PFSK-1 (cell line): ENCODE data around the gene MED12.

Source experiments
- SIN3A ChIP-seq: IDR thresholded peaks from 2 replicates; pipeline ENCODE4 v1.6.1; 2012; ENCODE audit warnings: mild to moderate bottlenecking, low read length, moderate library complexity, borderline replicate concordance; ENCODE audit not compliant: insufficient read depth
- TAF1 ChIP-seq: IDR thresholded peaks from 2 replicates; pipeline ENCODE4 v1.6.1; 2012; ENCODE audit warnings: low read length, control low read depth, borderline replicate concordance; ENCODE audit not compliant: insufficient read depth

- TF ChIP-seq TAF1 = no peak
- TF ChIP-seq SIN3A = no peak
Observed at GRCh38 chrX:71169586-71169985, 51.2 kb downstream of the MED12 start.
